Ovary (tissue), 9 donors: Measurements from ENCODE around the gene TMEM169. TPM values are rescaled to one million over a fixed set of nuclear protein-coding genes. Genes with fewer than 3 reads are reported as not detected.

Source experiments
- DNase-seq, 5 donors: peaks; one replicate each; pipeline ENCODE4 v3.0.0-alpha.2; 2019 to 2020
- H3K27ac ChIP-seq, 2 donors: fragments of 200-600 bp; one replicate each; pipeline versions ENCODE4 v1.5.1 to v1.8.0; 2019 to 2022
- H3K27me3 ChIP-seq: fragments of 200-600 bp; one replicate; pipeline ENCODE4 v1.8.0; 2022
- H3K36me3 ChIP-seq: fragments of 200-600 bp; sonication (generic); one replicate; pipeline ENCODE4 v1.5.1; 2019
- H3K4me1 ChIP-seq: one replicate; pipeline ENCODE4 v1.8.1; 2013; ENCODE audit warnings: mild to moderate bottlenecking, moderate library complexity; ENCODE audit not compliant: insufficient read depth
- H3K4me3 ChIP-seq: fragments of 200-600 bp; sonication (generic); one replicate; pipeline ENCODE4 v1.5.1; 2017
- H3K9me3 ChIP-seq, 2 donors: fragments of 200-600 bp in 1 of 2; sonication (generic) in 1 of 2; one replicate each; pipeline versions ENCODE4 v1.5.1 to v1.8.1; 2013 to 2019; ENCODE audit warnings: mild to moderate bottlenecking in 1 of 2, moderate library complexity in 1 of 2
- EP300 ChIP-seq: sonication (generic); formaldehyde crosslinking; IDR thresholded peaks from one replicate; pipeline ENCODE4 v1.6.1; 2017; ENCODE audit warnings: antibody characterized with exemption
- POLR2A ChIP-seq: fragments of 450-650 bp; IDR thresholded peaks from one replicate; pipeline ENCODE4 v1.6.1; 2017; ENCODE audit warnings: antibody characterized with exemption, mild to moderate bottlenecking, moderate library complexity
- WGBS, 3 donors: extraction: QIAGEN DNeasy Blood & Tissue Kit in 1 of 3; methylation state at CpG; one replicate each; pipeline versions ENCODE4 v1.1.5 to v1.1.7; 2013 to 2017; 5-methylcytosine and 5-hydroxymethylcytosine counted together
- intact Hi-C, 4 donors: fragments of 100-400 bp; cut with DNase I; formaldehyde crosslinking; loops; one replicate each; pipeline versions ENCODE4 v1.11.0 to v1.15.1; 2022 to 2023
- polyA plus RNA-seq, 2 donors: library from polyadenylated mRNA; stranded (reverse); fragments of 200-250 nt in 1 of 2; fragments of 350-450 nt in 1 of 2; fragmentation: Illumina TruSeq in 1 of 2; extraction: RNeasy Lipid Tissue Mini Kit (QIAGEN cat#74804) in 1 of 2; gene quantifications; one replicate each; pipeline ENCODE4 v1.2.3, GENCODE V29; 2013 to 2014
- total RNA-seq, 7 donors: library from RNA; depleted of rRNA in 2 of 7; stranded (reverse); fragments of >200 nt in 2 of 7; fragmentation: NEBNext Ultra II Directional in 3 of 7; extraction: Animal tissue kit (Norgen Biotek cat#: 25700) in 3 of 7; gene quantifications; one replicate each; pipeline versions ENCODE4 v1.1.0 to v1.2.4, GENCODE V29; 2016 to 2023
- TF ChIP-seq, protein P1 (sequence below), 3 donors: fragments of 450-650 bp in 2 of 3; fragments of 200-600 bp in 1 of 3; IDR thresholded peaks; one replicate each; pipeline versions ENCODE4 v1.5.1 to v1.8.0; 2016 to 2022; ENCODE audit warnings: antibody characterized with exemption in 3 of 3, mild to moderate bottlenecking in 1 of 3
- donor health status: DM: no; HTN: no; CAD: no; lungs with moderate emphysema.
- donor health status: DM: no; HTN: no; CAD: no.
- donor health status: Bipolar disorder and iron deficiency.
- donor health status: DM: yes; HTN: yes; CAD: no.
- donor health status: DM: no; HTN: no; CAD: no.
- donor health status: DM: yes; HTN: yes; CAD: no.

Gene TMEM169
- total and polyA plus RNA-seq, 9 donors, result 0.24 to 0.79 (median 0.37) TPM

DNA sequence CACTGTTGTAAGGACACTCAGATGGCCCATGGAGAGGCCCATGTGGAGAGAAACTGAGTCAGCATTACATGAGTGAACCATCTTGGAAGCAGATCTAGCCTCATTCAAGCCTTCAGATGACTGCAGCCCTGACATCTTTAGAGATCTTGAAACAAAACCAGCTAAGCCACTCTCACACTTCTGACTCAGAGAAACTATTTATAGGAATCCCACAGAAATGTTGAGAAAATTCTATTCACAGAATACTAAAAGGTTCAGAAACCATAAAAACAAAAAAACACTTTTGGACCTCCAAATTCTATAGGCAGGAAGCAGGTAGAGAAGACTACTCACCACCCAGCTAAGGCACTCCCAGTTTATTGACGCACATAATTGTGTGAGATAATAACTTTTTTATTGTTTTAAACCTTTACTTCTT, 8.7 kb downstream of the TMEM169 start:
- no peaks in the 10 kb centered on the region for H3K4me1 ChIP-seq
- WGBS, 3 donors, result 83 to 93% (median 92%) methylated on average over 1 of the region's 1 CpG
- no peak overlapping the region for H3K4me3 ChIP-seq
- no peaks in the 10 kb centered on the region for H3K36me3 ChIP-seq
- H3K27ac ChIP-seq, result no peak overlapping the region
- H3K27me3 ChIP-seq, result no peaks in the 10 kb centered on the region
- no peak for DNase-seq
- intact Hi-C loops, result no loop called here
- TF ChIP-seq, protein P1, sequence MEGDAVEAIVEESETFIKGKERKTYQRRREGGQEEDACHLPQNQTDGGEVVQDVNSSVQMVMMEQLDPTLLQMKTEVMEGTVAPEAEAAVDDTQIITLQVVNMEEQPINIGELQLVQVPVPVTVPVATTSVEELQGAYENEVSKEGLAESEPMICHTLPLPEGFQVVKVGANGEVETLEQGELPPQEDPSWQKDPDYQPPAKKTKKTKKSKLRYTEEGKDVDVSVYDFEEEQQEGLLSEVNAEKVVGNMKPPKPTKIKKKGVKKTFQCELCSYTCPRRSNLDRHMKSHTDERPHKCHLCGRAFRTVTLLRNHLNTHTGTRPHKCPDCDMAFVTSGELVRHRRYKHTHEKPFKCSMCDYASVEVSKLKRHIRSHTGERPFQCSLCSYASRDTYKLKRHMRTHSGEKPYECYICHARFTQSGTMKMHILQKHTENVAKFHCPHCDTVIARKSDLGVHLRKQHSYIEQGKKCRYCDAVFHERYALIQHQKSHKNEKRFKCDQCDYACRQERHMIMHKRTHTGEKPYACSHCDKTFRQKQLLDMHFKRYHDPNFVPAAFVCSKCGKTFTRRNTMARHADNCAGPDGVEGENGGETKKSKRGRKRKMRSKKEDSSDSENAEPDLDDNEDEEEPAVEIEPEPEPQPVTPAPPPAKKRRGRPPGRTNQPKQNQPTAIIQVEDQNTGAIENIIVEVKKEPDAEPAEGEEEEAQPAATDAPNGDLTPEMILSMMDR (IDR thresholded peaks at IDR 0.05), result no peak
- TF ChIP-seq POLR2A (no peak), EP300 (no peak)
- H3K9me3 ChIP-seq, result no peaks in the 10 kb centered on the region

DNA sequence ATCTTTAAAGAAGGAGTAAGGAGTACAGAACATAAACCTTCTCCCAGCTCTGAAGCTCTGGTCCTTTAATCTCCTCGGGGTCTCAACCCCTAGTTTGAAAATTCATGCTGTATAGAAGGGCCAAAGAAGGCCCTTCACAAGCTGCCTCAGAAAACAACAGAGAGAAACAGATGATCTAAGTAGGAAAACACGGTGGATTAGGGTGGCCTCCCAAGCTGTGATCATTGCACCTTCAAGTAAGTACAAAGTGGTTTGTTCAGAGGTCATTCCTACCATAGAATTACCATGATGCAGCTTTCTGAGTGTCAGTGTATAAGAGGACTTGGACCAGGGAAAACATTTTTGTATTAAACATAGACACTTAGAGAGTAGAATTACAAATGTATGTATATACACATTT, 10.9 kb downstream of the TMEM169 start:
- Histone ChIP-seq H3K36me3 (no peaks in the 10 kb centered on the region), H3K27me3 (no peaks in the 10 kb centered on the region), H3K9me3 (no peaks in the 10 kb centered on the region), H3K4me1 (no peaks in the 10 kb centered on the region), H3K27ac (no peak overlapping the region), H3K4me3 (no peak overlapping the region)
- no peak for TF ChIP-seq EP300
- TF ChIP-seq, protein P1 (IDR thresholded peaks at IDR 0.05), result no peak
- TF ChIP-seq POLR2A, result no peak
- WGBS, 3 donors, result 73 to 75% (median 73%) methylated on average over 2 of the region's 2 CpGs
- intact Hi-C loops, result no loop called here
- DNase-seq, result no peak

GRCh38 chr2:216094701-216095100, 13.0 kb downstream of the TMEM169 start:
- no peak overlapping the region for H3K4me3 ChIP-seq
- no peaks in the 10 kb centered on the region for H3K9me3 ChIP-seq
- no peaks in the 10 kb centered on the region for H3K27me3 ChIP-seq
- intact Hi-C loops, result no loop called here
- no peak overlapping the region for H3K27ac ChIP-seq
- no peak for TF ChIP-seq POLR2A
- H3K36me3 ChIP-seq, result no peaks in the 10 kb centered on the region
- WGBS, 3 donors, result 64 to 71% (median 66%) methylated on average over 3 of the region's 3 CpGs
- H3K4me1 ChIP-seq, result no peaks in the 10 kb centered on the region
- no peak for DNase-seq

DNA sequence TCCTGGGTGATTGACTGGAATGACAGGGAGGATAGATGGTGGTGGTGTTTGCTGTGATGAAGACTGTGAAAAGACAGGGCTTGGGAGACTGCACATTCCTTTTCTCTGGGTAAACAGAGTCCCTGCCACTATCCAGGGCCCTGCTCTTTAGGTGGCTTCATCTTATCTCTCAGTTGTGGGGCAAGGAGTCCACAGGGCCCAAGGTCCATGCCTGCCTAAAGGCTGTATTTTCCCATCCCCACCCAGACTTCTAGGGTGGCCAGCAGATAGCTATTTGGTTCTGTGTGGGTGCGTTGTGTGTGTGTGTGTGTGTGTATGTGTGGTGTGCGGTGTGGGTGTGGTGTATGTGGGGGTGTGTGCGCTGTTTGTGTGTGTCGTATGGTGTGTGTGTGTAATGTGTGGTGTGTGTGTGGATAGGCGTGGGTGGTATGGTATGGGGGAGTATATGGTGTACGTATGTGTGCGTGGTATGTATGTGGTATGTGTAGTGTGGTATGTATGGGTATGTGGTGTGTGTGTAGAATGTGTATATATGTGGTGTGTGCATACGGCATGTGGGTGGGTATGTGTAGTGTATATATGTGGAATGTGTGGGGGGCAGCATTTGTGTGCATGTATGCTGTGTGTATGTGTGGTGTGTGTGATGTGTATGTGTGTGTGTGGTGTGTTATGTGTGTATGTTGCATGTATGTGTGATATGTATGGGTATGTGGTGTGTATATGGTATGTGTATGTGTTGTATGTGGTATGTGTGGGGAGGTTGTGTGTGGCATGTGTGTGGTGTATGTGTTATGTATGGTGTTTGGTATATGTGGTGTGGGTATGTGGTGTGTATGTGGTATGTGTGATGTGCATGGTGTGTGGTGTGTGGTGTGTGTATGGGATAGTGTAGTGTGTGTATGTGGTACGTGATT, 17.0 kb downstream of the TMEM169 start:
- intact Hi-C loops, result no loop called here
- no peak for DNase-seq
- WGBS, 3 donors, result 91 to 93% (median 92%) methylated on average over 9 of the region's 9 CpGs
- TF ChIP-seq POLR2A (no peak), EP300 (no peak)
- TF ChIP-seq, protein P1 (IDR thresholded peaks at IDR 0.05), result no peak
- Histone ChIP-seq H3K36me3 (no peaks in the 10 kb centered on the region), H3K27ac (no peak overlapping the region), H3K4me3 (no peak overlapping the region), H3K4me1 (no peaks in the 10 kb centered on the region), H3K9me3 (no peaks in the 10 kb centered on the region), H3K27me3 (no peaks in the 10 kb centered on the region)

DNA sequence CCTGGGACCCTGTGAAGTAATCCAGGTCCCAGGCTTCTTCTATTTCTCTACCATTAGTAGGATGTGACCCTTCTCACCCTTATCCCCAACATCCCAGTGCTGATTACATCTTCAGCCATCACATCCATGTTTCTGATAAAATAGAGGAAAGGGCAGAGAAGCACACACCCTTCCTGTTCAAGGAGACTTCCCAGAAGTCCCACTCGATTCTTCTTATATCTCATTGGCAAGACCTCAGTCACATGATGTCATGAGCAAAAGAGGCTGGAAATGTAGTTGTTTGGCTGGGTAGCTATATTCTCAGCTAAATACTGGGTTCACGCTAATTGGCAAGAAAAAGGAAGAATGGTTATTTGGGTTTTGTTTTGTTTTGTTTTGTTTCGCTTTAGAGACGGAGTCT, 19.4 kb downstream of the TMEM169 start:
- intact Hi-C loops, result no loop called here
- TF ChIP-seq, protein P1 (IDR thresholded peaks at IDR 0.05), result no peak
- TF ChIP-seq EP300 (no peak), POLR2A (no peak)
- no peaks in the 10 kb centered on the region for H3K9me3 ChIP-seq
- H3K36me3 ChIP-seq, result no peaks in the 10 kb centered on the region
- no peak overlapping the region for H3K4me3 ChIP-seq
- H3K4me1 ChIP-seq, result no peaks in the 10 kb centered on the region
- WGBS, 3 donors, result 90 to 92% (median 92%) methylated on average over 4 of the region's 4 CpGs
- no peak for DNase-seq
- H3K27ac ChIP-seq, result no peak overlapping the region
- H3K27me3 ChIP-seq, result no peaks in the 10 kb centered on the region
